Bronchial epithelial cell (primary cell): ENCODE results near the gene ATXN10. TPM values are rescaled to one million over a fixed set of nuclear protein-coding genes. Genes with fewer than 3 reads are reported as not detected.

Source experiments
- DNase-seq: peaks from one replicate; pipeline ENCODE4 v3.0.0-alpha.2; 2010; ENCODE audit warnings: low read depth
- FAIRE-seq: peaks from 2 replicates; lab custom pipeline; 2011; peaks lifted over from hg19 to GRCh38; lab: Jason Lieb, UNC
- H3K27me3 ChIP-seq: 2 replicates; pipeline ENCODE4 v1.5.1; 2011; ENCODE audit warnings: low read length; ENCODE audit not compliant: control insufficient read depth, insufficient read depth
- H3K36me3 ChIP-seq: 2 replicates; pipeline ENCODE4 v1.5.1; 2011; ENCODE audit warnings: low read length; ENCODE audit not compliant: control insufficient read depth, insufficient read depth
- H3K4me3 ChIP-seq: 2 replicates; pipeline ENCODE4 v1.5.1; 2011; ENCODE audit warnings: mild to moderate bottlenecking, low read depth, low read length, control low read depth
- total RNA-seq: library from RNA; depleted of rRNA; stranded (reverse); fragments of >200 nt; gene quantifications from 2 replicates; pipeline ENCODE4 v1.2.1, GENCODE V29; 2014
- TF ChIP-seq, protein P1 (sequence below): IDR thresholded peaks from 2 replicates; pipeline ENCODE4 v1.5.1; 2011; ENCODE audit warnings: mild to moderate bottlenecking, moderate library complexity, low read length, control low read depth, inconsistent platforms; ENCODE audit not compliant: insufficient read depth, severe bottlenecking

Gene ATXN10
- total RNA-seq, 1 donor from 2014 or later = 81.9 TPM

DNA sequence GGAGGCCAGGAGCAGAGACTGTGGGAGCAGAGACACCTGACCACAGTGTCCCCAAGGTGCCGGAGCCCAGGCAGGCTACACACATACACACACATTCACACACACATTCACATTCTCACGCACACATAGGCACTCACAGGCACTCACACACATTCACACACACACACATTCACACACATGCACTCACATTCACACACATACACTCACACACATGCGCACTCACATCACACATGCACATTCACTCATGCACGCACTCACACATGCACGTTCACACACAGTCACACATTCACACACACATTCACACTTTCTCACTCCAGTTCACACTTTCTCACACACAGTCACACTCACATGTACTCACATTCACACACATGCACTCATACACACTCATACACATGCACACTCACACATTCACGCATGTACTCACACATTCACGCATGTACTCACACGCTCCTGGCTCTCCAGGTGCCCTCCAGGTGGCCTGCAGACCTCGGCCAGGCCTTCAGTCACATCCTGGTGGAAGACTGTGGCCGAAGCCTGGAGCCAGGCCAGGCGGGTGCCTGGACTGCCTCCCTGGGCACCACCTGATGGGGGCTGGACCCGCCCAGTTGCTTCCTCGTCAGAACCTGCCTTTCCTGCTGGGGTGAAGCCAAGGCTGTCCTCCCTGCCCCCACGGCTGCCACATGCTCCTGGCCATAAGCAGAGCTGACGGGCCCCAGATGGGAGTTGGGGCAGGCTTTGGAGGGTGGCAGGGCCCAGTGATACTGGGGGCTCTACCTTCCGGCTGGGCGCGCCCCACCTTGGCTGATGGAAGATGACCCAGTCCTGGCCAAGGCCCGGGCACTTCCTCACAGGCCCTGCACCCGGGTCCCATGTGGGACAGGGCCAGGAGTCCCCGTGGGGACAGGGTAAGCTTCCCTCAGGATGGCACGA is 215.8 kb downstream of the ATXN10 start:
- H3K27me3 ChIP-seq = peaks cover 1% of the 10 kb centered on the region
- no peaks in the 10 kb centered on the region for H3K36me3 ChIP-seq
- H3K4me3 ChIP-seq = no peak overlapping the region
- peak; percentile 65 for DNase-seq
- peak; percentile 97 for FAIRE-seq
- TF ChIP-seq, protein P1, sequence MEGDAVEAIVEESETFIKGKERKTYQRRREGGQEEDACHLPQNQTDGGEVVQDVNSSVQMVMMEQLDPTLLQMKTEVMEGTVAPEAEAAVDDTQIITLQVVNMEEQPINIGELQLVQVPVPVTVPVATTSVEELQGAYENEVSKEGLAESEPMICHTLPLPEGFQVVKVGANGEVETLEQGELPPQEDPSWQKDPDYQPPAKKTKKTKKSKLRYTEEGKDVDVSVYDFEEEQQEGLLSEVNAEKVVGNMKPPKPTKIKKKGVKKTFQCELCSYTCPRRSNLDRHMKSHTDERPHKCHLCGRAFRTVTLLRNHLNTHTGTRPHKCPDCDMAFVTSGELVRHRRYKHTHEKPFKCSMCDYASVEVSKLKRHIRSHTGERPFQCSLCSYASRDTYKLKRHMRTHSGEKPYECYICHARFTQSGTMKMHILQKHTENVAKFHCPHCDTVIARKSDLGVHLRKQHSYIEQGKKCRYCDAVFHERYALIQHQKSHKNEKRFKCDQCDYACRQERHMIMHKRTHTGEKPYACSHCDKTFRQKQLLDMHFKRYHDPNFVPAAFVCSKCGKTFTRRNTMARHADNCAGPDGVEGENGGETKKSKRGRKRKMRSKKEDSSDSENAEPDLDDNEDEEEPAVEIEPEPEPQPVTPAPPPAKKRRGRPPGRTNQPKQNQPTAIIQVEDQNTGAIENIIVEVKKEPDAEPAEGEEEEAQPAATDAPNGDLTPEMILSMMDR = no peak

DNA sequence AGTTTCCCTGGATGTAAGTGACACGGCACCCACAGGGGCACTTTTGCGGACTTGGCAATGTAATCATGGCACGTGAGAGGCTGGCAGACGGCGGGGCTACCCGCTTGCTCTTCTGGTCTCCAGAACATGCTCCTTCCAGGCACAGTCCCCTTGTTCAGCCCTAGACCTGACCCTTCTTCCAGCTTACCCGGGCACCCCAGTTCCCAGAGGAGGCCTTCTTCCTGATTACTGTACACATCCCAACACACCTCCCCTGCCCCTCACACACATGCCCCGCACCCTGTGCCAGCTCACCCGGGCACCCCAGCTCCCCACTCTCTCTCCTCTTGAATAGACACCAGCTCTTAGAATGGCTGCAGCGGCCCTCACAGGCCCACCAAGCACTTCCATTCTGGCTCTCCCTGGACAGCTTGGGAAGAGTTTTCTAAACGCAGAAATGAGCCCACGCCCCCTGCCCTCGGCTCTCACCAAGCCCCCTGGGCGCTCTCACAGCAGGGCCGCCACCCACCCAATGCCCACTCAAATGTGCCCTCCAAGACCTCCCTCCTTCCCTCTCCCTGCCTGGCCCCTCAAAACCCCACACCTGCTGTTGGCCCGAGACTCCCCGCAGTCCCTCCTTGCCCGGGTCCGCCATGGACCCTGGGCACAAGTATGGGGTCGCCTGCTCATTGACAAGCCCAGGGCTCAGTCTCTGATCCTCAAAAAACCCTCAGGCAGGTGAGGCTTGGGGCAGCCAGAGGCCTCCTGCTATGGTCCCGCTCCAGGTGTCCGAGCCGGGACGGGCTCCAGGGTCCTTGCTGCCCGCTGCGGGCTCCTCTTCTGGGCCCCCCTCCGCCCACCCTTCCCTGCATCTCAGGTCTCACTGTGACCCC is 216.8 kb downstream of the ATXN10 start:
- H3K36me3 ChIP-seq = no peaks in the 10 kb centered on the region
- TF ChIP-seq, protein P1 = no peak
- DNase-seq = no peak
- no peak overlapping the region for H3K4me3 ChIP-seq
- H3K27me3 ChIP-seq = no peaks in the 10 kb centered on the region
- FAIRE-seq = no peak

DNA sequence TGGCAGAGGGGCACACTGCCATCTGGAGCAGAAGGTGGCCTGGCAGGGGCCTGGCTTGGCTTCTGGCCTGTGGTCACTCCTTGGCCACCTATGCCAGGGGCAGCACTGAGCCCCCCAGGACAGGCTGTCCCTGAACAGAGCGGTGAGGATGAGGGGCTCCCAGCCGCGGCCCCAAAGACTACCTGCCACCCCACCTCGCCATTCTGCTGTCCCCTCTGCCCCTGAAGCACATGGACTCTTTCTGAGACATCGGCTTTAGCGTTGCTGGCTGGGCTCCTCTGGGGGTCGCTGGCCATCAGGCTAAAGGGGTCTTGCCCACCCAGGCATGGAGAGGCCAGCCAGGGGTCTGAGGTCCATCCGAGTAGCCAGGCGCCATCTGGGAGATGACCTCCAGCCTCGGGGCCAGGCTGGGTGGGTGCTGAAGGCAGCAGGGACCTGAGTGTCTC is 217.5 kb downstream of the ATXN10 start:
- FAIRE-seq = no peak
- Histone ChIP-seq H3K36me3 (no peaks in the 10 kb centered on the region), H3K27me3 (no peaks in the 10 kb centered on the region), H3K4me3 (no peak overlapping the region)
- no peak for DNase-seq
- TF ChIP-seq, protein P1 = no peak

DNA sequence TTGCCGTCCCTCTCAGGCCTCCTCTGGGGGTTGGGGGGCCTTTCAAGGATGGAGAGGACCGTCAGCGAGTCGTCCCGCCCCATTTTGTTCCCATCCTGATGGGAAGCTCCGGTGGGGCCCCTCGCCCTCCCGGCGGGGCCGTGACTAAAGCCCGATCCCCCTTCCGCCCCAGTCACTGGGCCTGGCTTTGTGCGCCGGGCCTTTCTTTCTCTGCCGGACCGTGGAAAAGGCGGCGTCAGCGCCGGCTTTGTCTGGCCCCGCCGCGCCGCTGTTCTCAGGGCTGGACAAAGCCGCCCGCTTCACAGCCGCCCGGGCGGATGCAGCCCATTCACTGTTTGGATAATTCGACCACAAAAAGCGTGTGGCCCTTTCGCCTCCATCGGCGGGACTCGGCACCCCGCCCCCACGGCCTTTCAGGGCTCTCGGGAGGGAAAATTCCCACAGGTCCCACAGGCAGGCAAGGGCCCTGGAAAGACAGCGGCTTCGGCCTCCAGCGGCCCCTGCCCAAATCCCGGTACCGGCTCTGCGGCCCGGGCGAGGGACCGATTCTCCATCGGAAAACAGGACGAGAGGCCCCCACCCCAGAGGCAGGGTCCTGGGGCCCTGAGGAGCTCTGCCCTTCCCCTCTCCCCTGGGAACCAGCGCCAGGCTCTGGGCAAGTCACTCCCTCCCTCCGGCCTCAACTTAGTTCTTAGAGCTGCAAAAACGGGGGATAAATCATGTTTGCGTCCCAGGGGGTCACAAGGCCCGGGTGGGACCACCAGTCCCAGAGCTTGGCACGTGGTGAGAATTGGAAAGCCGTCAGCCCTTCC is 218.1 kb downstream of the ATXN10 start:
- H3K4me3 ChIP-seq = no peak overlapping the region
- H3K36me3 ChIP-seq = no peaks in the 10 kb centered on the region
- TF ChIP-seq, protein P1 = no peak
- no peaks in the 10 kb centered on the region for H3K27me3 ChIP-seq
- no peak for DNase-seq
- no peak for FAIRE-seq

DNA sequence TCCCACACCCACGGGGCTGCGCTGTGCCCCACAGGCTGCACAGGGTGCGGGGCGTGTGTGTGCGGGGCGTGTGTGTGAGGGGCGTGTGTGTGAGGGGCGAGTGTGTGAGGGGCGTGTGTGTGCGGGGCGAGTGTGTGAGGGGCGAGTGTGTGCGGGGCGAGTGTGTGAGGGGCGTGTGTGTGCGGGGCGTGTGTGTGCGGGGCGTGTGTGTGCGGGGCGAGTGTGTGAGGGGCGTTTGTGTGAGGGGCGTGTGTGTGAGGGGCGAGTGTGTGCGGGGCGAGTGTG is 218.7 kb downstream of the ATXN10 start:
- FAIRE-seq (no peak), DNase-seq (no peak)
- TF ChIP-seq, protein P1 = no peak
- Histone ChIP-seq H3K27me3 (no peaks in the 10 kb centered on the region), H3K4me3 (no peak overlapping the region), H3K36me3 (no peaks in the 10 kb centered on the region)
